LNCAP (cell line): ENCODE data around the gene SLC11A1.

Source experiments
- CTCF ChIP-seq: fragments of 450-650 bp; IDR thresholded peaks from 2 replicates; pipeline ENCODE4 v1.5.1; 2017; ENCODE audit warnings: mild to moderate bottlenecking

Gene SLC11A1

GRCh38 chr2:218421027-218421426 lies 39.0 kb downstream of the SLC11A1 start:
- no peak for TF ChIP-seq CTCF

- TF ChIP-seq CTCF, result no peak
Measured at GRCh38 chr2:218422403-218423086, 40.5 kb downstream of the SLC11A1 start.

GRCh38 chr2:218423584-218423983 lies 41.5 kb downstream of the SLC11A1 start:
- TF ChIP-seq CTCF, result no peak

- no peak for TF ChIP-seq CTCF
Measured at GRCh38 chr2:218425531-218425930, 43.5 kb downstream of the SLC11A1 start.

GRCh38 chr2:218427741-218428140 lies 45.7 kb downstream of the SLC11A1 start:
- TF ChIP-seq CTCF, result no peak

- no peak for TF ChIP-seq CTCF
Measured at GRCh38 chr2:218428846-218429558, 46.9 kb downstream of the SLC11A1 start.

GRCh38 chr2:218429911-218430692 lies 48.0 kb downstream of the SLC11A1 start:
- no peak for TF ChIP-seq CTCF
